ENCODE results near the gene EVI2A. TPM values are rescaled to one million over a fixed set of nuclear protein-coding genes. Genes with fewer than 3 reads are reported as not detected.
A peak's percentile ranks its signal among the peaks of the same experiment; 100 is the strongest.
"Not testable (repeated sequence)": the region's sequence is repeated elsewhere in the genome, so short reads cannot be mapped to it uniquely, and the experiment has no call there.

The EVI2A gene, protein sequence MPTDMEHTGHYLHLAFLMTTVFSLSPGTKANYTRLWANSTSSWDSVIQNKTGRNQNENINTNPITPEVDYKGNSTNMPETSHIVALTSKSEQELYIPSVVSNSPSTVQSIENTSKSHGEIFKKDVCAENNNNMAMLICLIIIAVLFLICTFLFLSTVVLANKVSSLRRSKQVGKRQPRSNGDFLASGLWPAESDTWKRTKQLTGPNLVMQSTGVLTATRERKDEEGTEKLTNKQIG
- 1 to 10 TPM in 10 of 12 donors, not detected in 2; 1.3 to 4.2 (median 1.8) TPM for polyA plus RNA-seq (ENCODE audit: insufficient read length in 12 of 12)
- long read RNA-seq, donor 1, result 0 reads
- long read RNA-seq, donor 2, partial matches to known transcripts, result 0 of 2 reads
- long read RNA-seq, donor 2, other reads (novel, unspliced or antisense), result 0 of 2 reads
- long read RNA-seq, donor 3, result 0 reads
- long read RNA-seq, donor 4, partial matches to known transcripts, result 0 of 2 reads
- long read RNA-seq, donor 4, other reads (novel, unspliced or antisense), result 0 of 2 reads
- long read RNA-seq, donor 5, result 0 reads
- long read RNA-seq, donor 6, partial matches to known transcripts, result 0 of 2 reads
- long read RNA-seq, donor 6, other reads (novel, unspliced or antisense), result 0 of 2 reads
- long read RNA-seq, donor 7, partial matches to known transcripts, result 0 of 2 reads
- long read RNA-seq, donor 7, other reads (novel, unspliced or antisense), result 0 of 2 reads
- long read RNA-seq, donor 8, partial matches to known transcripts, result 0 of 1 reads
- long read RNA-seq, donor 8, other reads (novel, unspliced or antisense), result 0 of 1 reads
- long read RNA-seq, donor 9, result 0 reads
- long read RNA-seq, donor 10, partial matches to known transcripts, result 0 of 3 reads
- long read RNA-seq, donor 10, other reads (novel, unspliced or antisense), result 0 of 3 reads
- long read RNA-seq, donor 11, result 0 reads

GRCh38 chr17:31321481-31321880 lies at the start of gene EVI2A:
Gene EVI2A, minus strand, starts transcription at chr17:31321622. Its CDS starts 2,609 bp downstream, at chr17:31319013.
- DNase-seq, result peak; percentile 19

GRCh38 chr17:31369266-31369665 lies 47.8 kb upstream of the EVI2A start:
- DNase-seq, result no peak

DNA sequence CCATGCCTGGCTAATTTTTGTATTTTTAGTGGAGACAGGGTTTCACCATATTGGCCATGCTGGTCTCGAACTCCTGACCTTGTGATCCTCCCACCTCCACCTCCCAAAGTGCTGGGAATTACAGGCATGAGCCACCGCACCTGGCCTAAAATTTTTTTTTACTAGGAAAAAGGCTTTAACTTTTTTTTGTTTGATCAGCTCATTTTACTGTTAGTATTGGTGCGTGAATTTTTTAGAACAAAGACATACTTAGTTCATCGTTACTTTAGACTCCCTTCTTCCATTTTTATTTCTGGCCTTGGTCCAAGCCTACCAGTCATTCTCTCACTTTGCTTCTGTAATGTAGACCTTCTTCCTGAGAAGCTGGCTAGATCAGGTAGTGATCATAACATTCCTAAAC lies 44.7 kb upstream of the EVI2A start:
- no peak for DNase-seq

GRCh38 chr17:31364012-31364411 lies 42.6 kb upstream of the EVI2A start:
- DNase-seq, result no peak

DNA sequence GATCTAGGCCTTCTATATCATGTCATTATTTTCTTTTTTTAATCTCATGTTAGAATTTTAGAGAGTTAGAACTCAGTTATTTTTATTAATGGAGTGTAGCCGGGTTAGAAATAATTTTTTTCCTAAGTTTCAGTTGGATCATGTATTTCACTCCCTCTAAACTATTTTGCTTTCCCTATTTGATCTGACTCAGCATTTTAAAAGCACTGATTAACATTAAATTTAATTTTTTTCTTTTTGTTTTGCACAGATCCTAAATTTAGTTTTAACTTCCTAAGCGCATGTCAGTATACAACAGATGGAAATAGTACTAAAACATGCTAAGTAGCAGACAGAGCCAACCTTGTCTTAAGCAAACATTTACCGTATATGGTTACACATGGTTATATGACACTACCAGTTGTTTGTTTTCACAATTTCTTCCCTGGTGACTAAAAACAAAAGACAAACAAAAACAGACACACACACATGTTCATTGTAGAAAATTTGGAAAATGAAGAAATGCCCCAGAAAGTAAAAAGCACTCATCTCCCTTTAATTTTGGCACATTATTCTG lies 36.5 kb upstream of the EVI2A start:
- DNase-seq, result no peak

DNA sequence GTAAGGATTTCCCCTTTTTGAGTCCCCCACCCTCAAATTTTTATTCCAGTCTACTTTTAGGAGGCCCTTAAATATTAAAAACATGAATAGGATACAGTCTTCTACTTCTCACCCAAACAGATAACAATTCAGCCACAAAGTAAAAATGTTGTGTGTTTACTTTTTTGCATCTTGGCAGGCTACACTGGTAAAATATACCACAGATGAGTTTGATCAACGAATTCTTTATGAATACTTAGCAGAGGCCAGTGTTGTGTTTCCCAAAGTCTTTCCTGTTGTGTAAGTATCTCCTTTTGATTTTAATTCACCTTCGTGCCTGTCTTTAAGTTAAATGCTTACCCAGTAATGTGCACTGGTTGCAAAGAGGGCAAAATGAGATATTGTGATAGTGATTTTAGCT lies 35.7 kb upstream of the EVI2A start:
- DNase-seq, result no peak

GRCh38 chr17:31355935-31356334 lies 34.5 kb upstream of the EVI2A start:
- DNase-seq, result no peak

- no peak for DNase-seq
These were observed 28.0 kb upstream of the EVI2A start for GRCh38 chr17:31349454-31349853.

- not testable (repeated sequence) for DNase-seq
These were observed 23.8 kb upstream of the EVI2A start for GRCh38 chr17:31345191-31345747.

DNA sequence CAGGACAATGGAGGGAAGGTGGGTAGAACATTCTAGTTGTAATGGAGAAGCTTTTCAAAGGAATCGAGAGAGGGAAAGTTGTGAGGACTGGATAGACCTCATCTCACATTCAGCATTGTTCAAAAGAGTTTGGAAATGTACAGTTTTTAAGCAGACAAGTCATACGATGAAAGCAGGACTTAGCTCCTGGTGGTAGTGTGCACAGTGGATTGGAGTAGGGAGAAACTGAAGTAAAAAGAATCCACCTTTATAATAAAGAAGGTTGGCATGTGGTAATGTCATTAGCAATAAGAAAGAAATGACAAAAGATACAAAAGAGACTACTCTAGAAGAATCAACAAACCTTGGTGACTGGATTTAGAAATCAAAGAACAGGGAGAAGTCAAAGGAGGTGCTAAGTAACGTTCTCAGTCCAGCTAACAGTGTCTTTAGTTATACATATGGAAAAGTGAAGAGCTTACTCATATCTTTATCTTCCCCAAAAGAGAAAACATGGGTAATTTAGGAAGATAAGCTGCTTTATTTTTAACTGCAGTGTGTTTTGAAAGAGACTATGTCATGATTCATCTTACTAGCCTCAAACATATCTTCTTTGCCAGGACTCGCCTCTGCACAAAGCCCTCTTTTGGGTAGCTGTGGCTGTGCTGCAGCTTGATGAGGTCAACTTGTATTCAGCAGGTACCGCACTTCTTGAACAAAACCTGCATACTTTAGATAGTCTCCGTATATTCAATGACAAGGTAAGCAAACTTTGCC lies 18.7 kb upstream of the EVI2A start:
- no peak for DNase-seq

DNA sequence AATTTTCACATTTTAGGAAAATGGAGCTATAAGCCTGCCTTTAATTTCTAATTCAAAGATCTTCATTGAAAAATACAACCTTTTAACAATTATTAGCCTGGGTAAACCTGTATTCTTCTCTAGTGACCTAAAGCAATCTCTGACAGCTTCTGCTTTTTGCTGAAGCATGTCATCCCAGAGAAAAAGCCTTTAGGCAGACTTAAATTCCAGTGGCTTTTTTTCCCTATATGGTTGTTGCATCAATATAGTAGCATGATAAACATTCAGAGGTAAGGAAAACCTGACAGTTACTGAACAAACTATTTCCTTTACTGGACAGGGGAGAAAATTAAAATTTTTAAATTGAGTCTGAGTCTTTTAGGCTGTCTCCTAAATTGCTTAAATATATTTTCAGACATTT lies 7.8 kb upstream of the EVI2A start:
- no peak for DNase-seq

- no peak for DNase-seq
These were observed 6.7 kb upstream of the EVI2A start for GRCh38 chr17:31328160-31328535.

DNA sequence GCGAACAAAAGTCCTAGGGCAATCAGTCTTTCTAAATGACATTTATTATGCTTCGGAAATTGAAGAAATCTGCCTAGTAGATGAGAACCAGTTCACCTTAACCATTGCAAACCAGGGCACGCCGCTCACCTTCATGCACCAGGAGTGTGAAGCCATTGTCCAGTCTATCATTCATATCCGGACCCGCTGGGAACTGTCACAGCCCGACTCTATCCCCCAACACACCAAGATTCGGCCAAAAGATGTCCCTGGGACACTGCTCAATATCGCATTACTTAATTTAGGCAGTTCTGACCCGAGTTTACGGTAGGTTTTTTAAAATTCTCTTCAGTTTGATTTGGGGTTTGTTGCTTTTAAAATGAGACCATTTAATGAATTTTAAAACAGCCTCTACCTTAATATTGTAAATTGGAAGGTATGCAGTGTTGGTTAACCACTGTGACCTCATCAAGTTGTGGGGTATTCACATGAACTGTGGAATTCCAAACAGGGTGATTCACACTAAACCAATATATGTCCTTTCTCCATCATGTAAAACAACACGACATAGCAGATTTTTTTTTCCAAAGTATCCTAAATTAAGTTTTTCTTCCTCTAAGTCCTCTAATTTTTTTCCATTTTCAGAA lies 6.2 kb upstream of the EVI2A start:
- DNase-seq, result no peak

- no peak for DNase-seq
These were observed 2.1 kb upstream of the EVI2A start for GRCh38 chr17:31323551-31323950.

- no peak for DNase-seq
These were observed 544 bp upstream of the EVI2A start for GRCh38 chr17:31321966-31322365.

- DNase-seq, result no peak
These were observed 631 bp downstream of the EVI2A start for GRCh38 chr17:31320791-31321190.

DNA sequence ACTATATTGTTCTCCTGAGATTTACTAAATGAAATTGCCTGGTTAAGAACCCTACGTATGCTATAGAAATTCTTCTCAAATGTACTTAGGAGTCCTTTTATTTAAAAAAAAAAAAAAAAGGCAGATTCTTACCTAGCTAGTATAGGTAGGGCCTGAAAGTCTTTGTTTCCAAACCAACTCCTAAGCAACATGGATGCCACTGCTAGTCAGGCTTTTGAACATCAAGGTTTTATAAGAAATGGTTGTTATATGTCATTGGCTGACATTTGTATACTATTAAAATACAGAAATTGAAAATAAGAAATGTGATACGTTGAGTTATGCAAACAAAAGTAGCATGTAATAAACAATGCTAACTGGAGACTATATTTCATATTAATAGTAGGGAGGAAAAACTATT lies 1.2 kb downstream of the EVI2A start:
- no peak for DNase-seq

DNA sequence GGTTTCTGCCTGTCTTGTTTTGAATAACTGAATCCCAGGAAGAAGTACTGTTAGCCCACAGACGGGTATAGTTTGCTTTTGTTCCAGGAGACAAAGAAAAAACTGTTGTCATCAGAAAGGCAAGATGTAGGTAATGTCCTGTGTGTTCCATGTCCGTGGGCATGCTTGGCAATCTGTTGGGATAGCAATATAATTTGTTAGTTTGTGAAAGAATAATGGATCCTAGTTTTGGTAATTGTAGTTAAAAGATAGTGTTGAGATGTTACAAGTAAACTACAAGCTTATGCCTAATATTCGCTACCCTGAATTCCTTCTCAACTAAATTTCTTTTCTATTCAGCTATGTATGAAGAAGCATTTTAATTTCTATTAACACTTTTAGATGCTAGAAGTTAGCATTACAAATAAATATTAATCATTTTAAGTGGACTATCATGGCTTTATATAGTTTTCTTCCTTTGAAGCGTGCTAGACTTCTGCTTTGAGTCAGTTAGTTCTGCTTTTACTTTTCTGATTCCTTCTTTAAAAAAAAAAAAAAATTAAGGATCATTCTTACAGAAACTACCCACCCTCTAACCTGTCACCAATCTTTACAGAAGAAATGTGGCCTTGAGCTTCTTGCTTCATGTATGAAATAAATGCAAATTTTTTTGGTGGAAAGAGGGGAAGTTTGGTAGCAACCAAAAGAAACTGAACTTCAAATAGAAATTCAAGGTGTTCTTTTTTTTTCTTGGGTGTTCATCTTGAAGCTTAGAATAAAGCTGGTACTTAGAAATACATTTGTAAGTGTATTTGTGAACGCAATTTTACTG lies 2.4 kb downstream of the EVI2A start:
- no peak for DNase-seq

GRCh38 chr17:31318298-31318801 lies 3.1 kb downstream of the EVI2A start:
- DNase-seq, result no peak

DNA sequence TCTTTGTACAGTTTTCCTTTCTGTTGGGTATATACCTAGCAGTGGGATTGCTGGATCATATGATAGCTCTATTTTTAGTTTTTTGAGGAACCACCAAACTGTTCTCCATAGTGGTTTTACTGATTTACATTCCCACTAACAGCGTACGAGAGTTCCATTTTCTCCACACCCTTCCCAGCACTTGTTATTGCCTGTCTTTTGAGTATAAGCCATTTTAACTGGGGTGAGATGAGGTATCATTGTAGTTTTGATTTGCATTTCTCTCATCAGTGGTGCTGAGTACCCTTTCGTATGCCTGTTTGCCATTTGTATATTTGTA lies 6.7 kb downstream of the EVI2A start:
- DNase-seq, result no peak

Measured in muscle of arm (tissue), 14 donors.